Astrocyte (in vitro differentiated cells and primary cell): ENCODE data around the gene RNF150.

Experiments
- CTCF ChIP-seq: IDR thresholded peaks from 2 replicates; pipeline ENCODE4 v1.5.1; 2011; ENCODE audit warnings: low read depth, mild to moderate bottlenecking, inconsistent platforms, low read length, moderate library complexity; ENCODE audit not compliant: insufficient read depth
- EZH2 ChIP-seq: IDR thresholded peaks from 2 replicates; pipeline ENCODE4 v1.6.1; 2012; ENCODE audit warnings: mild to moderate bottlenecking, low read length, inconsistent platforms; ENCODE audit not compliant: insufficient read depth

- TF ChIP-seq CTCF = no peak
- no peak for TF ChIP-seq EZH2
Observed at GRCh38 chr4:141081921-141082395, 51.3 kb downstream of the RNF150 start.
